ENCODE results near the gene BHLHA9.
"Not testable (repeated sequence)": the region's sequence is repeated elsewhere in the genome, so short reads cannot be mapped to it uniquely, and the experiment has no call there.

Gene BHLHA9

GRCh38 chr17:1270210-1271029, at the start of gene BHLHA9:
Gene BHLHA9, plus strand, starts transcription at chr17:1270444. Its CDS starts 120 bp downstream, at chr17:1270564.
- DNase-seq = no peak

- DNase-seq = no peak
These were observed 49.0 kb upstream of the BHLHA9 start for GRCh38 chr17:1221209-1221608.

GRCh38 chr17:1222321-1222720, 47.9 kb upstream of the BHLHA9 start:
- DNase-seq = no peak

GRCh38 chr17:1223662-1224061, 46.6 kb upstream of the BHLHA9 start:
- no peak for DNase-seq

GRCh38 chr17:1224330-1224729, 45.9 kb upstream of the BHLHA9 start:
- no peak for DNase-seq

- no peak for DNase-seq
These were observed 43.9 kb upstream of the BHLHA9 start for GRCh38 chr17:1226308-1226707.

- no peak for DNase-seq
These were observed 42.9 kb upstream of the BHLHA9 start for GRCh38 chr17:1227365-1227764.

- DNase-seq = no peak
These were observed 42.1 kb upstream of the BHLHA9 start for GRCh38 chr17:1227917-1228780.

GRCh38 chr17:1228781-1229348, 41.4 kb upstream of the BHLHA9 start:
- DNase-seq = no peak

GRCh38 chr17:1229349-1229899, 40.8 kb upstream of the BHLHA9 start:
- DNase-seq = peak; percentile 19

- no peak for DNase-seq
These were observed 40.2 kb upstream of the BHLHA9 start for GRCh38 chr17:1229900-1230501.

GRCh38 chr17:1231456-1231855, 38.8 kb upstream of the BHLHA9 start:
- DNase-seq = no peak

- DNase-seq = no peak
These were observed 37.9 kb upstream of the BHLHA9 start for GRCh38 chr17:1232331-1232730.

GRCh38 chr17:1232786-1233185, 37.5 kb upstream of the BHLHA9 start:
- DNase-seq = no peak

- no peak for DNase-seq
These were observed 35.8 kb upstream of the BHLHA9 start for GRCh38 chr17:1234455-1234854.

GRCh38 chr17:1237471-1237870, 32.8 kb upstream of the BHLHA9 start:
- DNase-seq = no peak

GRCh38 chr17:1239210-1239609, 31.0 kb upstream of the BHLHA9 start:
- no peak for DNase-seq

GRCh38 chr17:1240426-1240825, 29.8 kb upstream of the BHLHA9 start:
- DNase-seq = not testable (repeated sequence)

- DNase-seq = no peak
These were observed 28.3 kb upstream of the BHLHA9 start for GRCh38 chr17:1241929-1242328.

GRCh38 chr17:1244606-1245012, 25.6 kb upstream of the BHLHA9 start:
- DNase-seq = no peak

- no peak for DNase-seq
These were observed 18.2 kb upstream of the BHLHA9 start for GRCh38 chr17:1251866-1252608.

GRCh38 chr17:1255041-1255440, 15.2 kb upstream of the BHLHA9 start:
- no peak for DNase-seq

All from midbrain (tissue), 1 donor.